GM21529 (cell line): ENCODE results near the gene RDH16.

Experiments used
- ATAC-seq: cut with Tn5 transposase; IDR thresholded peaks from one replicate; pipeline ENCODE4 v1.9.1; 2021; ENCODE audit not compliant: unreplicated experiment

RDH16 gene, protein sequence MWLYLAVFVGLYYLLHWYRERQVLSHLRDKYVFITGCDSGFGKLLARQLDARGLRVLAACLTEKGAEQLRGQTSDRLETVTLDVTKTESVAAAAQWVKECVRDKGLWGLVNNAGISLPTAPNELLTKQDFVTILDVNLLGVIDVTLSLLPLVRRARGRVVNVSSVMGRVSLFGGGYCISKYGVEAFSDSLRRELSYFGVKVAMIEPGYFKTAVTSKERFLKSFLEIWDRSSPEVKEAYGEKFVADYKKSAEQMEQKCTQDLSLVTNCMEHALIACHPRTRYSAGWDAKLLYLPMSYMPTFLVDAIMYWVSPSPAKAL

DNA sequence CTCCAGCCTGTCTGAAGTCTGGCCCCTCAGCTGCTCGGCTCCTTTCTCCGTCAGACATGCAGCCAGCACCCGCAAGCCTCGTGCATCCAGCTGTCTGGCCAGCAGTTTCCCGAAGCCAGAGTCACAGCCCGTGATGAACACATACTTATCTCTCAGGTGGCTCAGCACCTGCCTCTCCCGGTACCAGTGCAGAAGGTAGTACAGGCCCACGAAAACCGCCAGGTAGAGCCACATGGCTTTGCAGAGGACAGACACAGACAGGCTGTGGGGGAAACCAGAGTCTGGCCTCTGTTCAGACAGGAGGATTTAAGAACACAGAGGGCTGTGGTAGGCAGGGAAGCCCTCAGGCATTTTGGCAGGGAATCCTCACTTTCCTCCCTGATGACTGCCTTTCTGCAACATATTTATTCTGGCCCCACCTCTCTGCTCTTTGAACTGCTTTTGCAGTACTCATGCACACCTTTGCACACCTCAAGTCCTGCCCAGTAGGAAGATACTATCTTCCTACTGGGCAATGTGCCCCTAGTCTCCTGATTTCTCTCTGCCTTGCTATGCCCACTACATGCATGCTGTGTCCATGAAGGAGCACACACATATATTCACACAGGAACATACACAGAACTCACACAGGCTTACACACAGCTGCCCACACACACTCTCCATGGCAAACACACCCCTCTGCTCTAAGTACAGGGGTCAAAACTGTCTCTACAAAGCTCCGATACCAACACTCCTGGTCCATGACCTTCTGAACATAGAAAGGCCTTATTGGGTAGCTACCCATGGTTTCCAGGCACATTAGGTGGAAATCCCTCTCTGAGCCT lies at the start of gene RDH16:
TSS of gene RDH16 (minus strand) at position 380 of the 824 bp plus-strand sequence. CDS start at position 234, 146 bp downstream.
- no peak for ATAC-seq

DNA sequence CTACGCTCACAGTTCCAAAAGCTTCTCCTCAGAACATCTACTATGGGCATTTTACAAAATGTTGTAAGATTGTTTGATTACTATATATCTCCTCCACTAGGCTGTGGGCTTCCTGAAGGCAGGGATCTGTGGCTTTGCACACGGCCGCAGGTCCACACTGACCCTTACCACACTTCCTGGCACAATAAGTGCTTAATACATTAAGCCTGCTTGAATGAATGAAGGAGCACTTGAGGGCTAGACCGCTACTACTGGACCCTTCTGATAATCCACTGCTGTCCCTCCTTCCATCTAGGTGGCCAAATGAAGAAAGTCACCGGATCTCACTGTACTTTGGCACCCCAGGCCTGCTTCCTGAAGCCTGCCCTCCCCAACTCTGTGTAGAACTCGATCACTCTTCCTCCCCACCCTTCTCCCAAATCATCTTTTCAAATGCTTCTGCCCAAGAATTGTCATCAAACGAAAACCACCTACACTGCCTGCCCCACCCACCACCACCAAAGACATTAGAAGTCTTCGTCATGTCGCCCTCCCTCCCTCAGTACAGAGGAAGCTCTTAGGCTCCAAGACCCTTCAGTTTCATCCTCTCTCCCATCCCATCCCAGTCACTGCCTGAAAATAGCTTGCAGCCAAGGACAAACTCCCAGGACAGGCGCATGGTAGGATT lies 49.5 kb upstream of the RDH16 start:
- ATAC-seq, result no peak

DNA sequence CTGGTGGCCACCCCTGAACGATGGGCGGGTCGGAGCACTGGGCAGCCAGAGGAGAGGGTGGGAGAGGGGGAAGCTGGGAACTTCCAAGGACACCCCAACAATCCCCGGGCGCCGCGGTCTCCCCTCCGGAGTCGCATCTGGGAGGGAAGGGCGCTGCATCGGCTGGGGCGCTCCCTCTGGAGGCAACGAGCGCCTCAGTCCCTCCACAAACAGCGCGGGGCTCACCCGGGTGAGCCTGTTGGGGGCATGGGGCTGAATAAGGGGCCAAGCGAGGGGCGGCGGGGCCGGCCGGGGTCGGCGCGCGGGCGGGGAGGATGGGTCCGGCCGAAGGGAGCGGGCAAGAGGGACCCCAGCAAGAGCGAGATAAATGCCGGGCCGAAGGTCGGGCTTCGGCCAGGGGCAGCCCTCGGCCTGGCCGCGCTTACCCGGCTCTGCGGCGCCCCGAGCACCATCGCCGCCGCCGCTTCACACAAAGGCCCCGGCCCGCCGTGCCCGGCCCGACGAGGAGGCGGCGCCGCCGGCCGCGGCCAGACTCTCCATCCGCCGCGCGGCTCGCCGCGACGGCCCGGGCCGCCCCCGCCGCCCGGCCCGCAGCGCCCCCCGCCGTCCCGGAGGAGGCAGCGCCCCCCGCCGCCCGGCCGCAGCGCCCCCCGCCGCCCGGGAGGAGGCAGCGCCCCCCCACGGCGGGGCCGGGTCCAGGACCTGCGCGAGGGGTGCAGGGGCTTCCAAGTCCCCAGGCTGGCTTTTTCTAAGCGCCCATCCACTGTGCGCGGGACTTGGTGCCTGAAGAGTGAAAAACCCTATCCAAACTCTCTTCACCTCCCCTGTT lies 48.8 kb upstream of the RDH16 start, which contains the start of gene ZBTB39:
TSS of gene ZBTB39 (minus strand) at position 567 of the 829 bp plus-strand sequence. CDS start 1,629 bp downstream, outside the sequence.
- peak; percentile 70 for ATAC-seq

DNA sequence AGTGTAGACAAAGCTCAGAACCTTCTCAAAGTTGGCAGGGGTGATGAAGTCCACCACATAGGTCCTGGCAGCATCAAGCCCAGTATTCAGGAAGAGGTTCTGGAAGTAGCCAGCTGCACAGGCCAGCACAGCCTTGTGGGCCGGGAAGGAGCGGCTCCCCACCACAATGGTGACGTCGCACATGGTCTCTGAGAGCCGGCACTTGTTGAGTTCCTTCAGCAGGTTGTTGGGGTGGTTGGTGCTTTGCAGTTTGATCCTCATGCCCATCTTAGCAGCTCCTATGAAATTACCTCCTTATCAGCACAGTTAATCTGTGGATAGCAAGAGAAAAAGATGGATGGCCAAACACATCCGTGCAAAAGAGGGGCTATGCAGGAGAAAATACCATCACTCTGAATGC lies 47.2 kb upstream of the RDH16 start:
- ATAC-seq, result no peak

DNA sequence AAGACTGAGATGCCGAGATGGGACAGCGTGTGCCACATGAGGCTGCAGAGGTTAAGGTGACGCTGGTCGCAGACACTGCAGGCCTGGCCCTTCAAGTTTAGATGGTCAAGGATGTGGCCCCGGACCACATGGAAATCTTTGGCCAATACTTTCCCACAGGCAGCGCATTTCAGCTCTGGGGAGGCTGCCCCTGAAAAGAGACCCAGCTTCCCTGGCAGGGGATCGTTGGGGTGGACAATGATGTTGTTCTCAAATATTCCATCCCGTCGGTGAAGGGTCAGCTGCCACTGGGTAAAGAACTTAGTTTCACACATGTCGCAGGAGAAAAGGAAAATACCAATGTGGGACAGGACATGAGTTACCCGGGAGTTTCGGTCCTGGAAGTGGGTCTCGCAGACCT lies 46.0 kb upstream of the RDH16 start:
- no peak for ATAC-seq

DNA sequence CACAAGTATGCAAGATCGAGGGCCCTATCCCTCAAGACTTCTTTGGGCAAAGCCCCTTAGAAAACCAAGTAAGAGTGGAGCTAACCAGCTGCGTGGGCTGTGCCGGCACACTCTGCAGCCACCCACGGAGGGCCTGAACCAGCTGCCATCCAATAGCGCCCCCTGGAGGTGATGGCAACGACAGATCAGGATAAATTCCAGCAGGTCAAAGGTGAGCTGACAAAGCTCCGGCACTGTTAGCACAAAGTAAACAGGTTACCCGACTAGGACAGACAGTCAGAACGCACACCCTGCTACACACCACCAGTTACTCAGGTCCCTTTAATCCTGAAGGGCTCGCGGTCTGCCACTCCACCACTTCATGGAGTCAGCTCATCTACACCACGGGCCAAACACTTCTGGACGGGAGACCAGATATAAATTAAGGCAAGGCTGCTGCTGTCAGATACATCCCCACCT lies 44.1 kb upstream of the RDH16 start:
- ATAC-seq, result no peak

DNA sequence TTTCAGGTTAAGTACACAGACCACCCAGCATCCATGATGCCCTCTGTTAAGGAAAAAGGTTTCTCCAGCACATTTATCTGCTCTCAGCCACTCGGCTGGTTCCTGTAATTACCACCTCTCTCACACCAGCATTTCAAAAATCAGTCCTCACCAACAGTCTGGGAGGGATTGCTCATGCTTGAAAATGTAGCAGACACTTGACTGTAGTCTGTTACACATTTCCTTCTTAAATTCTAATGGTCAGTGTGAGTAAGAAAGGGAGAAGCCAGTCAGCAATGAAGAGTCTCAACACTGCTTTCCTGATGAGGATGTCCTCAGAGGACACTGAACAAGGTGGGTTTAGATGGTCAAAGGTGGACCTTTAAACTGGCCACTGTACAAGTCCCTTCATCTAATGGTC lies 43.0 kb upstream of the RDH16 start:
- ATAC-seq, result no peak

DNA sequence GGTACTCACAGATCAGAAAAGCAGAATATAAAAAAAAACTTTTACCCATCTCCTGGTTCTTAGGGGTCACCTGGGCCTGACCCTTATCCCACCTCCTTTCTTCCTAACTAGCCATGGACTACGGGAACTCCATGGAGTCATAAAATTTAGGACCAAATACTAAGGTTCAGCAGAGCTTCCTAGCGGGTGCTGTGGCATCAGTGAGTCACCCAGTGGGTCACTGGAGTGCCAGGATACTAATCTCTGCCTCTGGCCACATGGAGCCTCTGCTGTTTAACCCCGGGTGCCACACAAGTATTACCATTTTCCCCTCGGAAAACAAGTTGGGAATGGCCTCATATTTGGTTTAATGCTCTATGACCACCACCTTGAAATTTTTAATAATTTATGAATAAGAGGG lies 42.0 kb upstream of the RDH16 start:
- no peak for ATAC-seq

DNA sequence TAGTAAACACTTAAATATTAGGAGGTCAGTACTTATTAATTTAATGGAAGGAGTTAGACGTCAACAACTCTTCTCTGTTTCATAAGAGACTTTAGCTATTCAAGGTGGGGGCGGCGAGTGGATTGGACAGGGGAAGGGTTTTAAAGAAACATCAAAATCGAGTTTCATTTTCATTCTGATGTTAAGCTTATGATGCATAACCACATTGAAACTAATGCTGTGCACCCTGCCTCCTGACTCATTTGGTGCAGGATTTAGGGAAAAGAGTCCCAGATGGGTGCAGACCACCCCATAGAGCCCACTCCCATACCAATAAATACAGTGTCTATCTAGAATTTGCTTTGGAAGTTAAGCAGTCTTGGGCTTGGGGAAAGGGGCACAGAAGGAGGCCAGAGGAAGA lies 41.6 kb upstream of the RDH16 start:
- ATAC-seq, result peak; percentile 86

DNA sequence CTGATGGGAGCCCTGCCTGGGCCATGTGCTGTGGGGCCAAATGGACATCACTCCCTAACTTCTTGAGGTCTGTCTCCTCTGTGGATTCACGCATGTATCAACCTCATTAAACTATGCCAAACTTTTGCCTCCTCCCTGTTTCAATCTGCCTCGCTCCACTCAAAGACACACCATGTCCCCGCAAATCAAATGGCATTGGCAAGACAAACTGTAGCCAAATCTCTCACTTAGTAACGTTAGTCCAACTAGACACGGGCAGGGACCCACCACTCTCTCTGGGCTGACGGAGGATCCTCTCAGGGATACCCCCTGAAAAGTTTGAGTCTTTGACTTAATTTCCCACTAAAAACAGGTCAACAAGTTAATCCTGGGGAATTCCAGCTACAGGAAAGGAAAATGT lies 40.9 kb upstream of the RDH16 start:
- ATAC-seq, result no peak

DNA sequence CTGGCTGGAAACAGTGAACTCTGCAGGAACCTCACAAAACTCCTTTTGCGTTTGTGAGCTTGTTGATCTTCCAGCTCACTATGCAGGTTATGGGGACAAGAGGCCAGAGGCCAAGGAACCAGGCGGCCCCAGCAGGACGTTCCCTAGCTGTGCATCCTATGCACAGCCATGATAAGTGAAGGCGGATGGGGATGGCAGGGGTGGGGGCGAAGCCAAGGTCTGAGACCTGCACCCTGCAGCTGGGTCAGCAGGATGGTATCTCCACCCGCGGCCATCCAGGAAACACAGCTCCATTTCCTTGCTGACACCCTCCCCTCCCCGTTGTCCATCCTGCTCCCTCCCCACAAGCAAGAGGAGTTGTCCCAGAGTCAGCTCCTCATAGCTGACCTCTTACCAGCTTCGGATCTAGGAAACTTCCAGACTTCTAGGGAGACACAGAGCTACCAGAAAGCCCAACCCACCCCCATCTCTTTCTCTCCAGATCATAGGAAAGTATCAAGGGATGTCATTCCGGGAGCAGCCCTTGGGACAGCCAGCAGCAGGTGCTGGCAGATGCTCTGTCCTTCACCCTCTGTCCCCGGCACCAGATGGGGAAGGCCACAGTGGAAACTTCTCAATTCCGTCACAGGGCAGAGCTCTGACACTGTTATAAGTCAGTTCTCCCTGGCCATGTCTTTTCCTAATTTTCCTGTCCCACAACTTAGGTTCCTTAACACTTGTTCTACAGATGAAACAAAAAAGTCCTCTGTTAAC lies 39.6 kb upstream of the RDH16 start:
- no peak for ATAC-seq

DNA sequence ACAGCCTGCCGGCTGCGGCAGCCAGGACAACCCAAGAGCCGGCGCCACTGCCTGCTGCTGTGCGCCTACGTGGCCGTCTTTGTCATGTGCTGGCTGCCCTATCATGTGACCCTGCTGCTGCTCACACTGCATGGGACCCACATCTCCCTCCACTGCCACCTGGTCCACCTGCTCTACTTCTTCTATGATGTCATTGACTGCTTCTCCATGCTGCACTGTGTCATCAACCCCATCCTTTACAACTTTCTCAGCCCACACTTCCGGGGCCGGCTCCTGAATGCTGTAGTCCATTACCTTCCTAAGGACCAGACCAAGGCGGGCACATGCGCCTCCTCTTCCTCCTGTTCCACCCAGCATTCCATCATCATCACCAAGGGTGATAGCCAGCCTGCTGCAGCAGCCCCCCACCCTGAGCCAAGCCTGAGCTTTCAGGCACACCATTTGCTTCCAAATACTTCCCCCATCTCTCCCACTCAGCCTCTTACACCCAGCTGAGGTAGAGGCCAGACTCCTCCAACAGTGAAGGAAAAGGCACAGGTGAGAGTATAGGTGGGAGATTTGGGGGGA lies 38.6 kb upstream of the RDH16 start:
- no peak for ATAC-seq

DNA sequence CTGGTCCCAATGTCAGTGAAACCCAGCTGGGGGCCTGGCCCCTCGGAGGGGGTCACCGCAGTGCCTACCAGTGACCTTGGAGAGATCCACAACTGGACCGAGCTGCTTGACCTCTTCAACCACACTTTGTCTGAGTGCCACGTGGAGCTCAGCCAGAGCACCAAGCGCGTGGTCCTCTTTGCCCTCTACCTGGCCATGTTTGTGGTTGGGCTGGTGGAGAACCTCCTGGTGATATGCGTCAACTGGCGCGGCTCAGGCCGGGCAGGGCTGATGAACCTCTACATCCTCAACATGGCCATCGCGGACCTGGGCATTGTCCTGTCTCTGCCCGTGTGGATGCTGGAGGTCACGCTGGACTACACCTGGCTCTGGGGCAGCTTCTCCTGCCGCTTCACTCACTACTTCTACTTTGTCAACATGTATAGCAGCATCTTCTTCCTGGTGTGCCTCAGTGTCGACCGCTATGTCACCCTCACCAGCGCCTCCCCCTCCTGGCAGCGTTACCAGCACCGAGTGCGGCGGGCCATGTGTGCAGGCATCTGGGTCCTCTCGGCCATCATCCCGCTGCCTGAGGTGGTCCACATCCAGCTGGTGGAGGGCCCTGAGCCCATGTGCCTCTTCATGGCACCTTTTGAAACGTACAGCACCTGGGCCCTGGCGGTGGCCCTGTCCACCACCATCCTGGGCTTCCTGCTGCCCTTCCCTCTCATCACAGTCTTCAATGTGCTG lies 38.0 kb upstream of the RDH16 start:
- no peak for ATAC-seq

DNA sequence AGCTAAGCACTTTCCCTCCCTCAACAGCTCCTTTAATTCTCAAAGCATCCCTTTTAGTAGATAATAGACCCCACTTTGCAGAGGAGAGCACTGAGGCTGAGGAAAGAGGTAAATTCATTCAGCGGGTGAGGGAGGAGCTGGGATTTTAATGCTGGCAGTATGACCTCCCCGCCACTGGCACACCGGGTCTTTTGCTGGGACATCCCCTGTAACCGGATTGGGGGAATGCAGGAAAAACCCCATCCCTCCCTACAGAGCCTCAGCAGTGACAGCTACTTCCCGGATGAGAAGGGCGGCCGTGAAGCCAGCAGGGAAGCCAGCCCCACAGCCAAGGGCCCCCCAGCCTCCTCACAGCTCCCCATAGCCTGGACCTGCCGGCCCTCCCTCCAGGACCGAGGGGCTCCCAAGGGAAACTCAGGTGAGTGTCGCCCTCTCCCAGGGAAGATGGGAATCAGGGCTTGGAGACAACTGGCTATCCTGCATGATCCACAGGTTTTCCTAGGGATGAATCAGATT lies 36.9 kb upstream of the RDH16 start:
- no peak for ATAC-seq

DNA sequence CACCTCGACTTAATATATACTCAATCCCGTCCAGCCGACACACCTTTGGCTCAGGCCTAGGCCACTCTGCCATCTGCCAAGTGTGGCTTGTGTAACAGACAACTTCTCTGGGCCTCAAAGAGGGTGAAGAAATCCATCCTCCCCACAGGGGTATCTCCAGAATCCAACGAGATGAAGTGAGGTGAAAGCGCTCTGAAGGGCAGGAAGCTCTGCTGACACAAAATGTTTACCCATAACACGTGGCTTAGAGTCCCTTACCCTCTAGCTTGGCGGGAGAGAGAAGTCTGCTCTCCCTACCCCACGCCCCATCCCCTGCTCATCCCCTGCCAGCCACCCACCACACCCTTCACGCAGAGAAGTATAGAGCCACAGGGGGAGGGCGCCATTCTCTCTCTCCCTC lies 35.9 kb upstream of the RDH16 start:
- ATAC-seq, result no peak

DNA sequence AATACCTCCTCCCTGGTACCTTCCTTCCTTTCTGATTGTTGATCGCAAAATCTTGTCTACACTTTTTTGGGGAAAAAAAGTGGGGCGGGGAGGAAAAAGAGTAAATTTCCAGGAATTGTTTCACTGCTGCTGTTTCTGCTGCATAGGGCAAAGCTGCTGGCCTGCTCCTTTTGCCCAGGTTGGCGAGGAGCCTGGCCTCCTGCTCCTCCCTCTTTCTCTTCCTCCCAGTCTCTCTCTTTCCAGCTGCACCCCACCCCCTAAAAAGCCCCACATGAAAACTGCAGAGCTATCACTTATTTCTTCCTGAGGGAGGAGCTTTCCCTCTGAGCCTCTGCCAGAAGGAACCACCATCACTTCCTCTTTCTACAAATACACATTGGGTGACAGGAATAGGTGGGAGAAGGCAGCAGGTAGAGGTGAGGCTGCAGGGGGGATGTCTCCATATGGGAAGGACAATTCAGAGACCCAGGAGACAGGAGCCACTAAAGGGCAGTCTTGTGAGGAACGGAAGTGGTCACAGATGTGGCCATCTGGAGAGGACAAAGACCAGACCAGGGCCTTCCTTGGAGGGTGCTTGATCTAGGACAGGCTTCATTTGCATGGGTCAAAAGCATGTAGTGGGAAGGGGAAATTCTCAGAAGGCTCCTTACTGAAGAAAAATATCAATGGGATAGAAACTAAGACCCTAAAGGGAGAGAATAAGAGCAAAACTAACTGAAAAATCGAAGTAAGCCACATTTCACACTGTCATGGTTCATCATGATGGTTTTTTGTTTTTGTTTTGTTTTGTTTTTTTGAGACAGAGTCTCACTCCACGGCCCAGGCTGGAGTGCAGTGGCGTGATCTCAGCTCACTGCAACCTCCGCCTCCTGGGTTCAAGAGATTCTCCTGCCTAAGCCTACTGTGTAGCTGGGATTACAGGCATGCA lies 34.2 kb upstream of the RDH16 start:
- ATAC-seq, result no peak

DNA sequence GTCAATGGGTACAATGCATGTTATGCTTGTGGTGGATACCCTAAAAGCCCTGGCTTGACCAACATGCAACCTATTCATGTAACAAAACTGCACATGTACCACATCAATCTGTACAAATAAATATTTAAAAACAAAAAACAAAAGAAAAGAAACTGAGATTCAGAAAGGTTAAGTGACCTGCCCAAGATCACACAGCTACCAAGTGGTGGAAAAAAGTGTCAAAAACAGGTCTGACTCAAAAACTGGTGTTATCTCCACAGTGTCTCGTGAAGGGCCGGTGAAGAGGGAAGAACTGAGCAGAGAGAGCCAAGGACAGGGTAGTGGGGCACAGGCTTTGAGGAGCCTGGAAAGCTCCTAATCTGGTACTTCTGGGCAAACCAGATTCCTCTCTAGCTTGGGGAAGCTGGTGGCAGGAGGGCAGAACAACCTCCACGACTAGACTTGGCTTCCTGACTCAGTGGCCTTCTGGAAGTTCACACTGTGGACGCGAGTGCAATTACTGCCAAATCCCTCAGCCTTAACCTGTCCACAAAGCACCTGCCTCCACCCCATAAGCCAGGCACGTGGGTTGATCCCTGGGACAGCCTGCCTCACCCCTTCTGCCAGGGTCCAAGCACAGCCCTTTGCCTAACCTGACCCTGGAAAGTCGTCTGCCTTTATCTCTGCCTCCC lies 33.4 kb upstream of the RDH16 start:
- ATAC-seq, result no peak
